Lung (tissue), 12 donors: Measurements from ENCODE around the gene SPC25. TPM values are rescaled to one million over a fixed set of nuclear protein-coding genes. Genes with fewer than 3 reads are reported as not detected.
"Not testable (repeated sequence)": the region's sequence is repeated elsewhere in the genome, so short reads cannot be mapped to it uniquely, and the experiment has no call there.

Source experiments
- ATAC-seq: fragments of 200-7000 bp; cut with Tn5 transposase; one replicate; pipeline ENCODE4 v1.9.1; 2020; ENCODE audit warnings: moderate number of reproducible peaks; ENCODE audit not compliant: insufficient read depth, low FRiP score
- DNase-seq, 3 donors: peaks; one replicate each; pipeline ENCODE4 v3.0.0-alpha.2; 2013 to 2017
- H3K27ac ChIP-seq, 2 donors: one replicate each; pipeline ENCODE4 v1.5.1; 2013; ENCODE audit warnings: mild to moderate bottlenecking in 2 of 2, moderate library complexity in 2 of 2, control low read depth in 1 of 2, inconsistent platforms in 1 of 2, low read depth in 1 of 2, low read length in 1 of 2
- H3K27me3 ChIP-seq, 3 donors: one replicate each; pipeline ENCODE4 v1.5.1; 2013; ENCODE audit warnings: low read length in 2 of 3; ENCODE audit not compliant: control insufficient read depth in 3 of 3, insufficient read depth in 3 of 3
- H3K36me3 ChIP-seq, 4 donors: one replicate each; pipeline ENCODE4 v1.5.1; 2013; ENCODE audit warnings: low read length in 4 of 4, mild to moderate bottlenecking in 1 of 4, moderate library complexity in 1 of 4; ENCODE audit not compliant: control insufficient read depth in 4 of 4, insufficient read depth in 4 of 4
- H3K4me1 ChIP-seq, 5 donors: one replicate each; pipeline ENCODE4 v1.5.1; 2013; ENCODE audit warnings: low read length in 5 of 5, mild to moderate bottlenecking in 2 of 5, moderate library complexity in 1 of 5; ENCODE audit not compliant: control insufficient read depth in 5 of 5, insufficient read depth in 5 of 5
- H3K4me3 ChIP-seq: one replicate; pipeline ENCODE4 v1.5.1; 2013; ENCODE audit warnings: mild to moderate bottlenecking, control low read depth, moderate library complexity
- H3K9ac ChIP-seq, 2 donors: one replicate each; pipeline ENCODE4 v1.5.1; 2013; ENCODE audit warnings: low read length in 2 of 2, control low read depth in 1 of 2; ENCODE audit not compliant: insufficient read depth in 1 of 2
- H3K9me3 ChIP-seq, 4 donors: one replicate each; pipeline ENCODE4 v1.5.1; 2013; ENCODE audit warnings: low read length in 3 of 4, mild to moderate bottlenecking in 1 of 4, moderate library complexity in 1 of 4; ENCODE audit not compliant: control insufficient read depth in 4 of 4, insufficient read depth in 3 of 4
- CTCF ChIP-seq: IDR thresholded peaks from 2 replicates; pipeline ENCODE4 v1.5.1; 2012; ENCODE audit warnings: mild to moderate bottlenecking; ENCODE audit errors: control extremely low read depth, extremely low read depth
- WGBS, 2 donors: extraction: QIAGEN DNeasy Blood & Tissue Kit; methylation state at CpG; one replicate each; pipeline ENCODE4 v1.1.7; 2013; 5-methylcytosine and 5-hydroxymethylcytosine counted together
- polyA plus RNA-seq, 2 donors: library from polyadenylated mRNA; stranded (reverse); fragments of 200-250 nt; gene quantifications; one replicate each; pipeline ENCODE4 v1.2.1, GENCODE V29; 2013
- total RNA-seq, 2 donors: library from RNA; depleted of rRNA in 1 of 2; stranded (reverse); fragments of >200 nt in 1 of 2; gene quantifications; one replicate each; pipeline ENCODE4 v1.2.1, GENCODE V29; 2014 to 2021
- donor health status: control.
- donor health status: control.
- donor health status: Bipolar disorder and iron deficiency.
- donor health status: healthy.
- donor health status: DM: yes; HTN: yes; CAD: no.

Gene SPC25
- total and polyA plus RNA-seq, 4 donors: 0.67 to 2.1 (median 1.3) TPM

- Histone ChIP-seq H3K27me3 (no peaks in the 10 kb centered on the region), H3K36me3 (peaks cover 0 to 2% (median 0%) of the 10 kb centered on the region in 4 donors), H3K4me1 (no peaks in the 10 kb centered on the region), H3K27ac (no peak overlapping the region), H3K9ac (no peak overlapping the region), H3K9me3 (no peaks in the 10 kb centered on the region), H3K4me3 (no peak overlapping the region)
- TF ChIP-seq CTCF: no peak
- ATAC-seq: no peak
- WGBS, 2 donors: 90 to 91% methylated on average over 6 of the region's 6 CpGs
- no peak for DNase-seq
Measured at GRCh38 chr2:168874368-168875054, 15.7 kb downstream of the SPC25 start.

- not testable (repeated sequence) for H3K4me3 ChIP-seq, H3K9me3 ChIP-seq, H3K27me3 ChIP-seq, ATAC-seq, H3K9ac ChIP-seq, DNase-seq, H3K36me3 ChIP-seq, H3K4me1 ChIP-seq, H3K27ac ChIP-seq
- 96 to 97% methylated on average over 4 of the region's 4 CpGs for WGBS, 2 donors
Measured at GRCh38 chr2:168870824-168871223, 19.4 kb downstream of the SPC25 start.

- H3K36me3 ChIP-seq, ATAC-seq, H3K4me3 ChIP-seq, H3K27me3 ChIP-seq, H3K9me3 ChIP-seq, DNase-seq, H3K27ac ChIP-seq, H3K4me1 ChIP-seq, H3K9ac ChIP-seq: not testable (repeated sequence)
- 97 to 100% methylated on average over 1 of the region's 1 CpG for WGBS, 2 donors
Measured at GRCh38 chr2:168870369-168870768, 19.9 kb downstream of the SPC25 start.

- H3K4me3 ChIP-seq, H3K27me3 ChIP-seq, DNase-seq, H3K4me1 ChIP-seq, H3K9ac ChIP-seq, ATAC-seq, H3K9me3 ChIP-seq, H3K27ac ChIP-seq: not testable (repeated sequence)
- H3K36me3 ChIP-seq: peaks cover 3 to 11% (median 7%) of the 10 kb centered on the region in 4 donors
- 93 to 100% methylated on average over 1 of the region's 1 CpG for WGBS, 2 donors
Measured at GRCh38 chr2:168867164-168867563, 23.1 kb downstream of the SPC25 start.

GRCh38 chr2:168858146-168858545 is 32.1 kb downstream of the SPC25 start:
- DNase-seq (no peak), ATAC-seq (no peak)
- Histone ChIP-seq H3K36me3 (peaks cover 2 to 8% (median 5%) of the 10 kb centered on the region in 4 donors), H3K4me1 (no peaks in the 10 kb centered on the region), H3K27ac (no peak overlapping the region), H3K27me3 (no peaks in the 10 kb centered on the region), H3K4me3 (no peak overlapping the region), H3K9ac (no peak overlapping the region), H3K9me3 (no peaks in the 10 kb centered on the region)
- 89% methylated on average over 2 of the region's 2 CpGs for WGBS, 2 donors
- TF ChIP-seq CTCF: no peak
